Measurements from ENCODE around the gene TSPOAP1. TPM values are rescaled to one million over a fixed set of nuclear protein-coding genes. Genes with fewer than 3 reads are reported as not detected.

Gene TSPOAP1
- total and polyA plus RNA-seq, 10 of the 15 experiments (the other 5 are each of a cell fraction or from before 2014, with no cell fraction given): 0.58 to 16.4 (median 4.2) TPM; not detected in 1

- TF ChIP-seq POLR2AphosphoS5 (IDR thresholded peaks at IDR 0.05; ENCODE audit: low read length) (no peak; the same call in 1 of the 2 replicates), CREM (IDR thresholded peaks at IDR 0.05; ENCODE audit: low read depth) (no peak), ETV6 (conservative IDR thresholded peaks at IDR 0.05 in 1 of 2, IDR thresholded peaks at IDR 0.05 in 1 of 2; ENCODE audit: borderline replicate concordance in 1 of 2, low read depth in 1 of 2) (no peak; a peak in 1 of 4 replicates), EZH2 (IDR thresholded peaks at IDR 0.05; ENCODE audit: borderline replicate concordance, control insufficient read depth, low read depth, low read length) (no peak), YY1 (IDR thresholded peaks at IDR 0.05; ENCODE audit: low read depth, low read length) (peak; percentile 73; the same call in 1 of the 2 replicates), POLR2A (IDR thresholded peaks at IDR 0.05; ENCODE audit: low read depth, low read length) (no peak), MEF2B (IDR thresholded peaks at IDR 0.05; ENCODE audit: partially characterized antibody, poor library complexity, severe bottlenecking) (peak; percentile 11), SRF (IDR thresholded peaks at IDR 0.05; ENCODE audit: low read depth in 2 of 2, low read length in 2 of 2) (no peak), BACH1 (IDR thresholded peaks at IDR 0.05; ENCODE audit: borderline replicate concordance) (peak; percentile 38; the same call in 1 of the 2 replicates), MLLT1 (IDR thresholded peaks at IDR 0.05) (no peak), ZNF274 (IDR thresholded peaks at IDR 0.05; ENCODE audit: insufficient read depth, insufficient read length) (no peak), ZZZ3 (IDR thresholded peaks at IDR 0.05; ENCODE audit: control insufficient read depth, insufficient read length, low read depth) (no peak), JUNB (IDR thresholded peaks at IDR 0.05) (no peak), ZBTB4 (CRISPR knock-in tag; IDR thresholded peaks at IDR 0.05) (peak; percentile 76), TARDBP (IDR thresholded peaks at IDR 0.05; ENCODE audit: borderline replicate concordance) (0 out of 2 replicates have a peak, but pooled peaks have one; percentile 19), SKIL (IDR thresholded peaks at IDR 0.05; ENCODE audit: low read depth, poor library complexity, severe bottlenecking) (peak; percentile 43)
- TF ChIP-seq, protein P1, sequence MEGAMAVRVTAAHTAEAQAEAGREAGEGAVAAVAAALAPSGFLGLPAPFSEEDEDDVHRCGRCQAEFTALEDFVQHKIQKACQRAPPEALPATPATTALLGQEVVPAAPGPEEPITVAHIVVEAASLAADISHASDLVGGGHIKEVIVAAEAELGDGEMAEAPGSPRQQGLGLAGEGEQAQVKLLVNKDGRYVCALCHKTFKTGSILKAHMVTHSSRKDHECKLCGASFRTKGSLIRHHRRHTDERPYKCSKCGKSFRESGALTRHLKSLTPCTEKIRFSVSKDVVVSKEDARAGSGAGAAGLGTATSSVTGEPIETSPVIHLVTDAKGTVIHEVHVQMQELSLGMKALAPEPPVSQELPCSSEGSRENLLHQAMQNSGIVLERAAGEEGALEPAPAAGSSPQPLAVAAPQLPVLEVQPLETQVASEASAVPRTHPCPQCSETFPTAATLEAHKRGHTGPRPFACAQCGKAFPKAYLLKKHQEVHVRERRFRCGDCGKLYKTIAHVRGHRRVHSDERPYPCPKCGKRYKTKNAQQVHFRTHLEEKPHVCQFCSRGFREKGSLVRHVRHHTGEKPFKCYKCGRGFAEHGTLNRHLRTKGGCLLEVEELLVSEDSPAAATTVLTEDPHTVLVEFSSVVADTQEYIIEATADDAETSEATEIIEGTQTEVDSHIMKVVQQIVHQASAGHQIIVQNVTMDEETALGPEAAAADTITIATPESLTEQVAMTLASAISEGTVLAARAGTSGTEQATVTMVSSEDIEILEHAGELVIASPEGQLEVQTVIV (IDR thresholded peaks at IDR 0.05; ENCODE audit: borderline replicate concordance, partially characterized antibody): no peak
- TF ChIP-seq, protein P2, sequence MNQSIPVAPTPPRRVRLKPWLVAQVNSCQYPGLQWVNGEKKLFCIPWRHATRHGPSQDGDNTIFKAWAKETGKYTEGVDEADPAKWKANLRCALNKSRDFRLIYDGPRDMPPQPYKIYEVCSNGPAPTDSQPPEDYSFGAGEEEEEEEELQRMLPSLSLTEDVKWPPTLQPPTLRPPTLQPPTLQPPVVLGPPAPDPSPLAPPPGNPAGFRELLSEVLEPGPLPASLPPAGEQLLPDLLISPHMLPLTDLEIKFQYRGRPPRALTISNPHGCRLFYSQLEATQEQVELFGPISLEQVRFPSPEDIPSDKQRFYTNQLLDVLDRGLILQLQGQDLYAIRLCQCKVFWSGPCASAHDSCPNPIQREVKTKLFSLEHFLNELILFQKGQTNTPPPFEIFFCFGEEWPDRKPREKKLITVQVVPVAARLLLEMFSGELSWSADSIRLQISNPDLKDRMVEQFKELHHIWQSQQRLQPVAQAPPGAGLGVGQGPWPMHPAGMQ (IDR thresholded peaks at IDR 0.05; ENCODE audit: borderline replicate concordance): no peak
These were observed 2.6 kb upstream of the TSPOAP1 start (continued) for GRCh38 chr17:58330997-58331814.

Measured in GM12878 (cell line).